ENCODE results near the gene DNAJB9. TPM values are rescaled to one million over a fixed set of nuclear protein-coding genes. Genes with fewer than 3 reads are reported as not detected.
A peak's percentile ranks its signal among the peaks of the same experiment; 100 is the strongest.

The DNAJB9 gene
- total RNA-seq, 4 donors from 2014 or later = 2.8 to 28.3 (median 14.4) TPM

DNA sequence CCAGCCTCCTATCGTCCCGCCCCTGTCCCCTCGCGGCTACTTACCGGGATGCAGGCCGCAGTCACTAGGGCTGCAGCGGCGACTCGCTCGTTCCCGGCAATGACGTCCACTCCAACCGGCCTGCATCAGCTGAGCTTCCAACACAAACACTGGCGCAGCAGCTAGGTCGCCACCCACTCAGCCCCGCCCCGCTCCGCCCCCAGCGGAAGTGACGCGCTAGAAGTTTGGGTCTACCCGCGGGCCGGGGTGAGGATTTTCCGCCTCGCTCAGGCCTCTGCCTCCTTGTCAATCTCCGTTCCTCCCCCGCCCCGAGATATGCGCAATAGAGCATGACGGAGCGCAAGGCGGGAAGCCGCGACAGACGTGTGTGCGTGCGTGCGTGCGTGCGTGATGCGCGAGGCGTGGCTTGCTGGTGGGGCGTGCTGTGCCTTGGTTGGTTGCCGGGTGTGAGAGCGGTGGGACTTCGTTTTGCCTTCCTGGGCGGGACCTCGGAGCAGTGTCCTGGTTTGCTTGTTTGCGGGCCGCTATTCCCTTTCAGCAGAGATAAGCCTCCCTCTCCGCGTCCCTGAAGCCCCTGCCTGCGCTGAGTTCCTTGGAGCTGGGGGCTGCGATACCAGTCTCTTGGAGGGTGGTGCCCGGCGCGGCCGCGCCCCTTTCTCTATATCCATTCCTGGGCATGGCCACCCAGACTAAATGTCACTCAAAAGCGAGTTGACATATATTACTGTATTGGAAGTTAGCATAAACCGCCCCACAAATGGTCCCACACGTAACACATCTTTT is 43.5 kb upstream of the DNAJB9 start, which contains the start of gene PNPLA8:
Gene PNPLA8 (minus strand): TSS at position 151 of the 783 bp plus-strand sequence. CDS start 10,644 bp downstream, outside the sequence.
- WGBS, 2 donors (ENCODE audit: low coverage in 1 of 2) = 1% methylated on average over 39 of the region's 64 CpGs; no CpG with 5 or more reads in 1 of the 2 donors
- no peaks in the 10 kb centered on the region for H3K27me3 ChIP-seq
- H3K4me3 ChIP-seq = peak within 1 kb of the TSS; percentile 58 to 95 (median 78)
- H3K4me1 ChIP-seq = peaks cover 14 to 40% (median 20%) of the 10 kb centered on the region in 4 donors
- intact Hi-C loops (cut with DNase I; ENCODE audit: low total_unique reads) = loop anchor here (5.0 kb wide), 1 partner anchor 41 kb away; the partner anchor contains the start of genes DNAJB9 and THAP5
- no peaks in the 10 kb centered on the region for H3K36me3 ChIP-seq
- in situ Hi-C loops (cut with MboI; ENCODE audit: low pct_ligation_motif_present in 1 of 4, low pct_unique_long_range_greater_than_20kb in 1 of 4, low sequenced_read_pairs in 3 of 4) = loop anchor here in 1 of 4 donors (10.0 kb wide), 1 partner anchor 49 kb away; no protein-coding TSS in a partner anchor
- H3K9me3 ChIP-seq = no peaks in the 10 kb centered on the region
- peak within 1 kb of the TSS; percentile 97 to 100 (median 99) for H3K27ac ChIP-seq
- DNase-seq = peak; percentile 100
- TF ChIP-seq EP300 (IDR thresholded peaks at IDR 0.05; ENCODE audit: low read depth) = peak; percentile 91
- peak; percentile 96 to 97 (median 97) for TF ChIP-seq POLR2AphosphoS5 (IDR thresholded peaks at IDR 0.05)
- TF ChIP-seq POLR2A (IDR thresholded peaks at IDR 0.05) = peak; percentile 98
- TF ChIP-seq, protein P1, sequence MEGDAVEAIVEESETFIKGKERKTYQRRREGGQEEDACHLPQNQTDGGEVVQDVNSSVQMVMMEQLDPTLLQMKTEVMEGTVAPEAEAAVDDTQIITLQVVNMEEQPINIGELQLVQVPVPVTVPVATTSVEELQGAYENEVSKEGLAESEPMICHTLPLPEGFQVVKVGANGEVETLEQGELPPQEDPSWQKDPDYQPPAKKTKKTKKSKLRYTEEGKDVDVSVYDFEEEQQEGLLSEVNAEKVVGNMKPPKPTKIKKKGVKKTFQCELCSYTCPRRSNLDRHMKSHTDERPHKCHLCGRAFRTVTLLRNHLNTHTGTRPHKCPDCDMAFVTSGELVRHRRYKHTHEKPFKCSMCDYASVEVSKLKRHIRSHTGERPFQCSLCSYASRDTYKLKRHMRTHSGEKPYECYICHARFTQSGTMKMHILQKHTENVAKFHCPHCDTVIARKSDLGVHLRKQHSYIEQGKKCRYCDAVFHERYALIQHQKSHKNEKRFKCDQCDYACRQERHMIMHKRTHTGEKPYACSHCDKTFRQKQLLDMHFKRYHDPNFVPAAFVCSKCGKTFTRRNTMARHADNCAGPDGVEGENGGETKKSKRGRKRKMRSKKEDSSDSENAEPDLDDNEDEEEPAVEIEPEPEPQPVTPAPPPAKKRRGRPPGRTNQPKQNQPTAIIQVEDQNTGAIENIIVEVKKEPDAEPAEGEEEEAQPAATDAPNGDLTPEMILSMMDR (IDR thresholded peaks at IDR 0.05) = no peak

- Histone ChIP-seq H3K27me3 (no peaks in the 10 kb centered on the region), H3K9me3 (no peaks in the 10 kb centered on the region), H3K4me1 (peaks cover 14 to 36% (median 20%) of the 10 kb centered on the region in 4 donors), H3K27ac (peak overlapping the region; percentile 97 to 100 (median 99)), H3K4me3 (peak overlapping the region; percentile 58 to 95 (median 78)), H3K36me3 (no peaks in the 10 kb centered on the region)
- WGBS, 2 donors (ENCODE audit: low coverage in 1 of 2) = 0 to 15% methylated on average over 1 to 3 of the region's 3 CpGs
- in situ Hi-C loops (cut with MboI; ENCODE audit: low pct_ligation_motif_present in 1 of 4, low pct_unique_long_range_greater_than_20kb in 1 of 4, low sequenced_read_pairs in 3 of 4) (loop anchor here in 1 of 4 donors (10.0 kb wide), 1 partner anchor 48 kb away; no protein-coding TSS in a partner anchor), intact Hi-C loops (cut with DNase I; ENCODE audit: low total_unique reads) (loop anchor here (5.0 kb wide), 1 partner anchor 41 kb away; the partner anchor contains the start of genes DNAJB9 and THAP5)
- no peak for DNase-seq
- TF ChIP-seq, protein P1 (IDR thresholded peaks at IDR 0.05) = no peak
- no peak for TF ChIP-seq POLR2A (IDR thresholded peaks at IDR 0.05)
- no peak for TF ChIP-seq EP300 (IDR thresholded peaks at IDR 0.05; ENCODE audit: low read depth)
- no peak for TF ChIP-seq POLR2AphosphoS5 (IDR thresholded peaks at IDR 0.05)
Observed at GRCh38 chr7:108526768-108527017, 43.0 kb upstream of the DNAJB9 start.

DNA sequence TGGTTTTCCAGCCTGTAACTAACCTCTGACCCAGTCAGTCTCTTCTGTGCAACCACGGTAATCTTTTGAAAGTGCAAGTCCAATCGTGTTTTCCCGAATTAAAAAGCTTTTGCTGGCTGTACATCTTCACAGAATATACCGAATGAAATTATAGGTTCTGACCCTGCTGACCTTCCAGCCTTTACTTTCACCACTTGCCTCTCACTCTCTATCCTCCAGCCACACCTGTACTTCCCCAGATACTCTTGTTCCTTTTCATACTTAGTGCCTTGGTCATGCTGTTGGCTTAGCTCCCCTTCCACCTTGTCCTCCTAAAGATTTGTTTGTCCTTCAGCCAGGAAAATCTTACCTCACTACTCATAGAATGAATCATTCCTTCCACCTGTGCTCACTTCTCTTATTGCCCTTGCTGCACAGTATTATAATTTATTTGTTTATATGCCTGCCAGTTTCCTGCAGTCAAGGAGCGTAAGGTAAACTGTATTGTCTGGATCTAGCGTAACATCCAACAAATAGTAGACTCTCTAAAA is 41.4 kb upstream of the DNAJB9 start:
- Histone ChIP-seq H3K27me3 (no peaks in the 10 kb centered on the region), H3K36me3 (no peaks in the 10 kb centered on the region), H3K4me3 (no peak overlapping the region), H3K27ac (peak overlapping the region; percentile 58 to 100 (median 85)), H3K9me3 (no peaks in the 10 kb centered on the region), H3K4me1 (peaks cover 14 to 24% (median 20%) of the 10 kb centered on the region in 4 donors)
- TF ChIP-seq POLR2A (IDR thresholded peaks at IDR 0.05) (no peak), POLR2AphosphoS5 (IDR thresholded peaks at IDR 0.05) (peak in 2 of 3 donors; percentile 49 to 75)
- TF ChIP-seq, protein P1 (IDR thresholded peaks at IDR 0.05) = no peak
- in situ Hi-C loops (cut with MboI; ENCODE audit: low pct_ligation_motif_present in 1 of 4, low pct_unique_long_range_greater_than_20kb in 1 of 4, low sequenced_read_pairs in 3 of 4) (loop anchor here in 1 of 4 donors (10.0 kb wide), 1 partner anchor 47 kb away; no protein-coding TSS in a partner anchor), intact Hi-C loops (cut with DNase I; ENCODE audit: low total_unique reads) (loop anchor here (5.0 kb wide), 1 partner anchor 39 kb away; the partner anchor contains the start of genes DNAJB9 and THAP5)
- peak; percentile 24 for DNase-seq
- WGBS, 2 donors (ENCODE audit: low coverage in 1 of 2) = 68 to 95% methylated on average over 6 of the region's 6 CpGs

- Histone ChIP-seq H3K36me3 (no peaks in the 10 kb centered on the region), H3K4me3 (no peak overlapping the region), H3K4me1 (peaks cover 8 to 15% (median 14%) of the 10 kb centered on the region in 4 donors), H3K27me3 (no peaks in the 10 kb centered on the region), H3K9me3 (no peaks in the 10 kb centered on the region), H3K27ac (peak overlapping the region in 1 of 4 donors; percentile 100)
- WGBS, 2 donors (ENCODE audit: low coverage in 1 of 2) = 59 to 70% methylated on average over 2 to 3 of the region's 3 CpGs
- in situ Hi-C loops (cut with MboI; ENCODE audit: low pct_ligation_motif_present in 1 of 4, low pct_unique_long_range_greater_than_20kb in 1 of 4, low sequenced_read_pairs in 3 of 4) (loop anchor here in 1 of 4 donors (10.0 kb wide), 1 partner anchor 45 kb away; no protein-coding TSS in a partner anchor), intact Hi-C loops (cut with DNase I; ENCODE audit: low total_unique reads) (loop anchor here (5.0 kb wide), 1 partner anchor 38 kb away; the partner anchor contains the start of genes DNAJB9 and THAP5)
- TF ChIP-seq POLR2AphosphoS5 (IDR thresholded peaks at IDR 0.05) (no peak), EP300 (IDR thresholded peaks at IDR 0.05; ENCODE audit: low read depth) (no peak), POLR2A (IDR thresholded peaks at IDR 0.05) (no peak)
- TF ChIP-seq, protein P1 (IDR thresholded peaks at IDR 0.05) = no peak
- no peak for DNase-seq
Observed at GRCh38 chr7:108529341-108529740, 40.3 kb upstream of the DNAJB9 start.
